GM19438 (cell line): Measurements from ENCODE around the gene SYNGR3.
"Not testable (repeated sequence)": the region's sequence is repeated elsewhere in the genome, so short reads cannot be mapped to it uniquely, and the experiment has no call there.

ENCODE experiments used
- ATAC-seq: cut with Tn5 transposase; IDR thresholded peaks from one replicate; pipeline ENCODE4 v1.9.1; 2021; ENCODE audit warnings: low read depth; ENCODE audit not compliant: unreplicated experiment

The SYNGR3 gene

DNA sequence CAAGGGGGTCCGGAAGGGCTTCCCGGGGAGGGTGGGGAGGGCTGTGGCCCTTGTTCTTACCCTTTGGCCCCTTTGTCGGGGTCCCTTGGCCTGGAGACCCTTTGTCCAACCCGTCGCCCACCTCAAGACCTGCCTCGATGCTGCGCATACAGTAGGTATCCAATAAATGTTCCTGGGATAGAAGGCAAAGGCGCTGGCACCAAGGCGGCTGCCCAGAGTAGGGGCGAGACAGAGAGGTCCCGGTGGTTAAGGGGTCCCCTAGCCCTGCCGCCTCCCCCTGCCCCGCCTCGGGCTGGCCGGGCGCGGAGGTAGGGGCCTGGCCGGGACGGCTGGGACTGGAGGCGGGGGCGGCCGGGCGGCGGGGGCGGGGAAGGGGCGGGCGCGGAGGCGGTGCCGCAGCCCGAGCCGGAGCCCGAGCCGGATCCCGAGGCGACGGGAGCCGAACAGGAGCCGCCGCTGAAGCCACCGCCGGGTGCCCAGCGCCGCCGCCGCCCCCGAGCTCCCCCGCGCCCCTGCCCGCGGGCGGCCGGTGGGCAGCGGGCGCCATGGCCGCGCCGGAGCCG is 36.8 kb downstream of the SYNGR3 start, which contains the start of gene NHERF2:
Gene NHERF2 (plus strand): TSS at position 442 of the 563 bp plus-strand sequence. CDS start 104 bp downstream, at position 546.
- no peak for ATAC-seq

GRCh38 chr16:2027024-2028010 is 37.5 kb downstream of the SYNGR3 start:
- no peak for ATAC-seq

DNA sequence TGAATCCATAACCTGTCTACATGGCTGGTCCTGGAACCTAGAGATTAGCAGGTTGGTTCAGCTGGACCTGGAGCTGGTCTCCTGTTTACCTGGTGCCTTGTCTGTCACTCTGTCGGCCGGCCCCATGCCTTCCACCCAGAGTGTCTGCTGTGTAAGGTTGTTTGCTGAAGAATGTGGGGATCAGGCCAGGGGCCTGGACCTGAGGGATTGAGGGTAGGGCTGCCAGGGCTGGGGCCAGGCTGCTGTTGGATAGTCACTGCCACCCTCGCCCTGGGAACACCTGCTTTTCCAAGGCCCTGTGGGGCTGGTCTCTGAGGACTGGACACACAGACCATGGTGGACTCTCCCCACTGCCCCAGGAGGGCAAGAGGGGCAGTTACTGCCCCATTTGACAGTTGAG is 38.4 kb downstream of the SYNGR3 start:
- ATAC-seq = no peak

DNA sequence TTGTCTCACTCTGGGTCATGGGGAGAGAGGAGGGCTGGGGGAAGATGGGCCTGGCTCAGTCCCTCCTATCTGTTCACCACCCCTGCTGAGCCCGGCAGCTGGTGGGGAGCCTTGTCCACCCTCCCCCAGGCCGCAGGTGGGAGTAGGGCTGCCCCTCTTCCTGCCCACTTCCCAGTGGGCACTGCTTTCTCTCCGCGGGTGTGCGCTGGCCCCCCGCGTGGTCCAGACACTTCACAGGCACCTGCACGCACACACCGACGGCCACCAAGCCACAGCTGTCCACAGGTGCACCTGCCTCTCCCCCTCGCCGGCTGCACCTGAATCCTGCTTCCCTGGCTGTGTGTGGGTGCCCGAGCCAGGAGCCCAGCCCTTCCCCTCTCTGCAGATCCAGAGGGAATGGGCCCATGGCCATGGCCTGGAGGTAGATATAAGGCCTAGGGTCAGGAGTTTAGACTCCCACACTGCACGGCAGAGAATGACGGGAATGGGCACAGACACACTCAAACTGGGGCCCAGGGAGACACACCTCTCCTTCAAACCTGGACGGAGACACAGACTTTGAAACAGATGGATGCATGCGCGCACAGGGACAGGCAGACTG is 39.0 kb downstream of the SYNGR3 start:
- ATAC-seq = no peak

GRCh38 chr16:2029350-2029749 is 39.6 kb downstream of the SYNGR3 start:
- ATAC-seq = no peak

DNA sequence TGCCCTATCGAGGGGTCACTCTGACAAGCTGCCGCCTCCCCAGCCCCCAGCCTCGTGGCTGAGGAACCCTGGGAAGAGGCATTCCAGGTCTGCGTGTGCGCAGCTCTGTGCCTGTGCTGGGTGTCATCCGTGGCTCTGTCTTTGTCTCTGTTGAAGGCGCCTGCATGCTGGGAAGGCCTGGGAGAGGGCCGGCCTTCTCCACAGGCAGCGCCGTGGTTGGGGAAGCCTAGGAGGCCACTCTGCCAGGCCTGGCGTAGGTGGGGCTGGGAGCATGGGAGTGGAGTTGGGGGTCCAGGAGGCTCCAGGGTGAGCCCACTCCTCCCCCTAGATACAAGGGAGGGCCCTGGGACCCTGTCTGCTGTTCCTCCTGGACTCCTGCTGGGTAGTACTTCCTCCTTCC is 40.3 kb downstream of the SYNGR3 start:
- no peak for ATAC-seq

GRCh38 chr16:2031081-2031577 is 41.4 kb downstream of the SYNGR3 start:
- ATAC-seq = no peak

GRCh38 chr16:2032285-2033056 is 42.7 kb downstream of the SYNGR3 start:
- no peak for ATAC-seq

- no peak for ATAC-seq
Observed at GRCh38 chr16:2033057-2033908, 43.5 kb downstream of the SYNGR3 start.

DNA sequence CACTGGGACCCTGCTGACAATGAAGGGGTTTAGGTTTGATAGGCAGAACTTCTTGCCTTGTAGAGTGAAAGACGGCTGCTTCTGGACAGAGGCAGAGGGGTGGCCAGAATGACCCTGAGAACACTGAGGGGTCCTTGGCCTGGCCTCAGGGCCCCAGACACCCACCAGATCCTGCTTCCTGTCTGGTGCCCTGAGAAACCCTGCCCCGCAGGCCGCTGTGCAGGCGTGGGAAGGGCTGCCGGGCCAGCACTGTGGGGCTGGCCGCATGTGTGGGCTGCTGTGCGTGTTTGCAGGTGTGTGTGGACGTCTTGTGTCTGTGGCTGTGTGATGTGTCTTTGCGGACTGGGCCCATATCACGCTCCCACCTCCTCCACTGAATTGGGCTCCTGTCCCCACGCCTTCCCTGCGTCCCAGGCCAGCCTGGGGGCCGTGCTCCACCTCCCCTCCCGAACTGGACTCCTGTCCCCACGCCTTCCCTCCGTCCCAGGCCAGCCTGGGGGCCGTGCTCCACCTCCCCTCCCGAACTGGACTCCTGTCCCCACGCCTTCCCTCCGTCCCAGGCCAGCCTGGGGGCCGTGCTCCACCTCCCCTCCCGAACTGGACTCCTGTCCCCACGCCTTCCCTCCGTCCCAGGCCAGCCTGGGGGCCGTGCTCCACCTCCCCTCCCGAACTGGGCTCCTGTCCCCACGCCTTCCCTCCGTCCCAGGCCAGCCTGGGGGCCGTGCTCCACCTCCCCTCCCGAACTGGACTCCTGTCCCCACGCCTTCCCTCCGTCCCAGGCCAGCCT is 44.3 kb downstream of the SYNGR3 start:
- not testable (repeated sequence) for ATAC-seq

GRCh38 chr16:2034696-2035430 is 45.1 kb downstream of the SYNGR3 start:
- ATAC-seq = no peak

DNA sequence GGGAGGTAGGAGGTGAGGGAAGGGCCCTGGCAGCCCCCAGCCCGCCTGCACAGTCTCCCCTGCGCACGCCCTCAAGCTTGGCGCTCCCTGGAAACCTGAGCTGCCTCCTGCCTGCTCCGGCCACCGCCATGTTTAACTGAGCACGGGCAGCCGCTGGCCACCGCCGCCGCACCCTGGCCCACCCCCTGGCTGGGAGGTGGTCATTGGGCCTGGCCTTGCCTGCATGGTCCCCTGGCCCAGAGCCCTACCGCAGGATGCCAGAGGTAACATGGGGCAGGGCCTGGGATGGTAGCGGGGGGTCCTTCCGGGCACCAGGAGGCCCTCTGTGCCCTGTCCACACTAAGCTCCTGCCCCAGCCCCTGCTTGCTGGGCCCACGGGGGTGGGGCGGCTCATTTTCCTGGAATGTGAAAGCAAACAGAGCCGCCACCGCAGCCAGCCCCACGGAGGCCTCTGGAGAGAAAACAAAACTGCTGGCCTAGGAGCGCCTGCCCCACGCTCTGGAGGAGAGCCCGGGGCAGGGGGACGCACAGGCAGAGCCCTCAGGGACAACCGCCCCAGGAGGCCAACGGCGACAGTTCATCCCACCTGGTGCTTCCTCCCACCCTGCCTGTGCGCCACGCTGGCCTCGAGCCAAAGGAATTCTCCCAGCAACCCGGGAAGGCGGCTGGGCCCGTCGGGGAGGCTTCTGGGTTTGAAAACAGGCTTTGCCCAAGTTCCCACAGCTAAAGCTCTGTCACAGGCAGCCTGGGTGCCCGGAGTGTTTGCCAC is 45.8 kb downstream of the SYNGR3 start:
- no peak for ATAC-seq

GRCh38 chr16:2036200-2036966 is 46.6 kb downstream of the SYNGR3 start:
- ATAC-seq = no peak

DNA sequence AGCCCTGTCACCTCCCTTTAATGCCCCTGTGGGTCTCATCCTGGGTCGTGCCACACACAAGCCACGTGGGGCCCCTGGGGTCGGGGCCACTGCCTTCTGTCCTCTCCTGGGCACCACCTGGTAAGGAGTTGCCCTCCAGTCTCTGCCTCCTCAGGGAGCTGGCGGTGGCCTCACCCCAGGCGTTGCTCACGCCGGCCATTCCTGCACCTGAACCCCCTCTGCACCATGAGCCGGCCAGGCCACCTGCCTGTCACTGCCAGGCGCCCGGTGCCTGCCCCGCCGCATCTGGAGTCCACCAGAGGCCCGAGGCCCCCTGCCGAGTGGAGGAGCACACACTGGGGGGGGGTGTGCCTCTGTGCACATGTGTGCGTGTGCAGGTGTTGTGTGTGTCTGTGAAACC is 47.3 kb downstream of the SYNGR3 start:
- ATAC-seq = no peak

- no peak for ATAC-seq
Observed at GRCh38 chr16:2037647-2038381, 48.0 kb downstream of the SYNGR3 start.
